SK-N-SH (cell line): ENCODE results near the gene SPATA2. TPM values are rescaled to one million over a fixed set of nuclear protein-coding genes. Genes with fewer than 3 reads are reported as not detected.

Experiments
- CTCF ChIA-PET: fragments of 300-600, 350-600 bp; formaldehyde crosslinking; extraction: SDS; loops from one replicate; lab custom pipeline; 2021; lab: Yijun Ruan, JAX
- POLR2A ChIA-PET: fragments of 350-600 bp; sonication (Branson Sonifier 250); formaldehyde crosslinking; extraction: SDS; loops from one replicate; lab custom pipeline; 2020; ENCODE audit warnings: antibody characterized with exemption, inconsistent platforms; lab: Yijun Ruan, JAX
- DNase-seq: peaks from one replicate; pipeline ENCODE4 v3.0.0; 2012
- H2AFZ ChIP-seq: fragments of 200-600 bp; sonication (generic); 2 replicates; pipeline ENCODE4 v1.8.1; 2016; ENCODE audit warnings: antibody characterized with exemption, mild to moderate bottlenecking, low read depth
- H3F3A ChIP-seq: fragments of 200-600 bp; sonication (generic); replicated peaks from 2 replicates; pipeline ENCODE3; 2016; ENCODE audit warnings: antibody characterized with exemption, mild to moderate bottlenecking; ENCODE audit not compliant: insufficient read depth
- H3K27ac ChIP-seq, 2 experiments: fragments of 200-500 bp in 1 of 2; fragments of 200-600 bp in 1 of 2; sonication (Bioruptor generic) in 1 of 2; sonication (generic), shearing (Covaris generic) in 1 of 2; 2 replicates each; pipeline versions ENCODE4 v1.5.1 to v1.6.1; 2014 to 2016; ENCODE audit warnings: low read depth in 2 of 2, inconsistent platforms in 1 of 2, low read length in 1 of 2, mild to moderate bottlenecking in 1 of 2, mixed read lengths in 1 of 2
- H3K27me3 ChIP-seq: fragments of 200-600 bp; sonication (generic), shearing (Covaris generic); 2 replicates; pipeline ENCODE4 v1.6.1; 2016; ENCODE audit warnings: mixed run types; ENCODE audit not compliant: insufficient read depth
- H3K36me3 ChIP-seq, 2 experiments: fragments of 200-500 bp in 1 of 2; fragments of 200-600 bp in 1 of 2; sonication (Bioruptor generic) in 1 of 2; sonication (generic) in 1 of 2; replicated peaks in 1 of 2; 2 replicates each; pipeline versions ENCODE3 to v1.5.1; 2014 to 2016; ENCODE audit warnings: low read length in 1 of 2, mild to moderate bottlenecking in 1 of 2; ENCODE audit not compliant: insufficient read depth in 2 of 2, control insufficient read depth in 1 of 2
- H3K4me1 ChIP-seq, 2 experiments: fragments of 200-500 bp in 1 of 2; fragments of 200-600 bp in 1 of 2; sonication (Bioruptor generic) in 1 of 2; sonication (generic), shearing (Covaris generic) in 1 of 2; 2 replicates each; pipeline versions ENCODE4 v1.5.1 to v1.6.1; 2014 to 2016; ENCODE audit warnings: low read depth in 1 of 2, low read length in 1 of 2, mixed run types in 1 of 2; ENCODE audit not compliant: insufficient read depth in 2 of 2, control insufficient read depth in 1 of 2
- H3K4me2 ChIP-seq: fragments of 200-600 bp; sonication (generic), shearing (Covaris generic); 2 replicates; pipeline ENCODE4 v1.6.1; 2017; ENCODE audit warnings: mixed run types
- H3K4me3 ChIP-seq, 2 experiments: fragments of 200-500 bp in 1 of 2; fragments of 200-600 bp in 1 of 2; sonication (Bioruptor generic) in 1 of 2; sonication (generic), shearing (Covaris generic) in 1 of 2; 2 replicates each; pipeline versions ENCODE4 v1.5.1 to v1.8.1; 2014 to 2016; ENCODE audit warnings: low read depth in 2 of 2, inconsistent platforms in 1 of 2, low read length in 1 of 2, mild to moderate bottlenecking in 1 of 2, mixed read lengths in 1 of 2, moderate library complexity in 1 of 2
- H3K79me2 ChIP-seq: fragments of 200-600 bp; sonication (generic); 2 replicates; pipeline ENCODE4 v1.8.1; 2017; ENCODE audit warnings: mild to moderate bottlenecking; ENCODE audit not compliant: insufficient read depth
- H3K9ac ChIP-seq: fragments of 200-600 bp; sonication (generic); 2 replicates; pipeline ENCODE4 v1.6.1; 2017; ENCODE audit warnings: mixed run types
- H3K9me2 ChIP-seq: fragments of 200-600 bp; sonication (generic); 2 replicates; pipeline ENCODE4 v1.6.1; 2017; ENCODE audit warnings: mixed run types
- H3K9me3 ChIP-seq: fragments of 200-600 bp; sonication (generic); 2 replicates; pipeline ENCODE4 v1.6.1; 2017; ENCODE audit warnings: mixed run types, mild to moderate bottlenecking, moderate library complexity
- H4K20me1 ChIP-seq: fragments of 200-600 bp; sonication (generic); 2 replicates; pipeline ENCODE4 v1.6.1; 2017; ENCODE audit warnings: mild to moderate bottlenecking, mixed run types; ENCODE audit not compliant: insufficient read depth
- CHD2 ChIP-seq: fragments of 150-350 bp; IDR thresholded peaks from 2 replicates; pipeline ENCODE4 v1.6.1; 2018; ENCODE audit warnings: low read length; ENCODE audit not compliant: partially characterized antibody
- CTCF ChIP-seq: fragments of 200-600 bp; sonication (generic); IDR thresholded peaks from 2 replicates; pipeline ENCODE4 v1.6.1; 2017; ENCODE audit warnings: antibody characterized with exemption, mild to moderate bottlenecking, moderate library complexity
- ELF1 ChIP-seq: IDR thresholded peaks from 2 replicates; pipeline ENCODE4 v1.4.0; 2012
- EP300 ChIP-seq, 2 experiments: IDR thresholded peaks; 2 replicates each; pipeline versions ENCODE4 v1.4.0 to v1.6.1; 2012; ENCODE audit warnings: borderline replicate concordance in 1 of 2, low read depth in 1 of 2, low read length in 1 of 2
- FOSL2 ChIP-seq: IDR thresholded peaks from 2 replicates; pipeline ENCODE4 v1.4.0; 2012; ENCODE audit warnings: low read depth, mild to moderate bottlenecking, moderate library complexity, borderline replicate concordance
- FOXJ3 ChIP-seq: sonication (generic); formaldehyde crosslinking; IDR thresholded peaks from 2 replicates; pipeline ENCODE4 v1.5.1; 2020; ENCODE audit warnings: mild to moderate bottlenecking, missing genetic modification reagents
- JUND ChIP-seq: IDR thresholded peaks from 2 replicates; pipeline ENCODE4 v1.4.0; 2012
- MAX ChIP-seq: IDR thresholded peaks from 2 replicates; pipeline ENCODE4 v1.4.0; 2012; ENCODE audit warnings: low read depth
- MEF2A ChIP-seq: IDR thresholded peaks from 2 replicates; pipeline ENCODE4 v1.4.0; 2012; ENCODE audit warnings: low read depth, borderline replicate concordance
- MXI1 ChIP-seq: IDR thresholded peaks from 2 replicates; pipeline ENCODE4 v1.6.1; 2012; ENCODE audit warnings: mild to moderate bottlenecking, low read depth, low read length, improper control_type of control experiment
- NFIC ChIP-seq: IDR thresholded peaks from 2 replicates; pipeline ENCODE4 v1.4.0; 2012; ENCODE audit warnings: borderline replicate concordance
- NRF1 ChIP-seq: IDR thresholded peaks from 2 replicates; pipeline ENCODE4 v1.6.1; 2012; ENCODE audit warnings: low read depth, mild to moderate bottlenecking, low read length
- PBX3 ChIP-seq: IDR thresholded peaks from 2 replicates; pipeline ENCODE4; 2012
- POLR2AphosphoS5 ChIP-seq: IDR thresholded peaks from 2 replicates; pipeline ENCODE4 v1.6.1; 2012; ENCODE audit warnings: low read depth, low read length
- RCOR1 ChIP-seq: fragments of 150-350 bp; IDR thresholded peaks from 2 replicates; pipeline ENCODE4 v1.6.1; 2017; ENCODE audit warnings: antibody characterized with exemption, low read length
- REST ChIP-seq: IDR thresholded peaks from 2 replicates; pipeline ENCODE4 v1.6.1; 2012; ENCODE audit warnings: mild to moderate bottlenecking, low read depth, low read length, moderate library complexity
- RXRA ChIP-seq: IDR thresholded peaks from 2 replicates; pipeline ENCODE4 v1.4.0; 2012; ENCODE audit warnings: low read depth, mild to moderate bottlenecking, borderline replicate concordance
- TAF1 ChIP-seq: IDR thresholded peaks from 2 replicates; pipeline ENCODE4 v1.6.1; 2012; ENCODE audit warnings: low read depth, mild to moderate bottlenecking, low read length, moderate library complexity, borderline replicate concordance
- TCF12 ChIP-seq: IDR thresholded peaks from 2 replicates; pipeline ENCODE4 v1.4.0; 2012
- USF1 ChIP-seq: IDR thresholded peaks from 2 replicates; pipeline ENCODE4 v1.4.0; 2012; ENCODE audit warnings: low read depth, borderline replicate concordance
- ZBTB33 ChIP-seq: IDR thresholded peaks from 2 replicates; pipeline ENCODE4 v1.4.0; 2012; ENCODE audit warnings: low read depth, borderline replicate concordance
- WGBS: methylation state at CpG from one replicate; pipeline ENCODE4 v1.1.6; 2017; ENCODE audit warnings: low lambda C conversion rate; 5-methylcytosine and 5-hydroxymethylcytosine counted together
- polyA plus RNA-seq, 3 experiments: library from polyadenylated mRNA; depleted of rRNA; stranded (reverse); fragments of >200 nt; gene quantifications; 2 replicates each; pipeline ENCODE4 v1.2.3, GENCODE V29; 2012

Gene SPATA2
- polyA plus RNA-seq, 1 of the 3 experiments (the other 2 are of a cell fraction), result 7.2 TPM

GRCh38 chr20:49948809-49949507, 33.6 kb upstream of the SPATA2 start:
- H3K36me3 ChIP-seq, result peaks cover 38 to 56% of the 10 kb centered on the region in 2 experiments
- H3F3A ChIP-seq, result peaks cover 59% of the 10 kb centered on the region
- peaks cover 51% of the 10 kb centered on the region for H3K79me2 ChIP-seq
- CTCF ChIA-PET, result interaction anchor here (1.2 kb wide), 1 partner anchor 122 kb away, joined by 3 read pairs; no protein-coding TSS in a partner anchor
- WGBS, result 79% methylated on average over 11 of the region's 11 CpGs
- no peak overlapping the region for H3K4me3 ChIP-seq
- H2AFZ ChIP-seq, result no peak overlapping the region
- H3K4me1 ChIP-seq, result peaks cover 0 to 25% of the 10 kb centered on the region in 2 experiments; a peak in 2 of 4 replicates
- peak overlapping the region; percentile 41 for H3K4me2 ChIP-seq
- no peak for DNase-seq
- no peaks in the 10 kb centered on the region for H3K9me3 ChIP-seq
- H3K9me2 ChIP-seq, result no peaks in the 10 kb centered on the region
- peak overlapping the region in 1 of 2 experiments; percentile 99; a peak in 2 of 4 replicates for H3K27ac ChIP-seq
- H3K9ac ChIP-seq, result peak overlapping the region; percentile 81
- POLR2A ChIA-PET, result no interaction called here
- H4K20me1 ChIP-seq, result no peaks in the 10 kb centered on the region
- peak; percentile 66 for TF ChIP-seq TCF12
- TF ChIP-seq EP300 (IDR thresholded peaks at IDR 0.05; ENCODE audit: borderline replicate concordance in 1 of 2, low read depth in 1 of 2, low read length in 1 of 2), result peak in 1 of 2 experiments; percentile 56; a peak in 1 of 4 replicates
- 0 out of 2 replicates have a peak, but pooled peaks have one; percentile 21 for TF ChIP-seq REST
- no peak for TF ChIP-seq CHD2
- peak; percentile 44; the same call in 1 of the 2 replicates for TF ChIP-seq PBX3
- TF ChIP-seq ZBTB33, result no peak
- no peak for TF ChIP-seq FOXJ3 (CRISPR knock-in tag)
- TF ChIP-seq POLR2AphosphoS5, result peak; percentile 14; the same call in 1 of the 2 replicates
- TF ChIP-seq MEF2A, result peak; percentile 40; the same call in 1 of the 2 replicates
- TF ChIP-seq CTCF, result no peak
- peak; percentile 31; the same call in 1 of the 2 replicates for TF ChIP-seq NFIC
- TF ChIP-seq MXI1, result no peak
- TF ChIP-seq RXRA, result no peak
- no peak for TF ChIP-seq TAF1
- TF ChIP-seq MAX, result peak; percentile 87
- TF ChIP-seq NRF1, result no peak
- peak; percentile 82 for TF ChIP-seq JUND
- peak; percentile 43; the same call in 1 of the 2 replicates for TF ChIP-seq USF1
- TF ChIP-seq ELF1, result no peak
- TF ChIP-seq FOSL2, result peak; percentile 83
- TF ChIP-seq RCOR1, result no peak
- H3K27me3 ChIP-seq, result no peaks in the 10 kb centered on the region
